HS-5 (cell line): ENCODE data around the gene KLHL29.
"Not testable (repeated sequence)": the region's sequence is repeated elsewhere in the genome, so short reads cannot be mapped to it uniquely, and the experiment has no call there.

Source experiments
- DNase-seq: peaks from one replicate; pipeline ENCODE4 v3.0.0-alpha.2; 2012; ENCODE audit warnings: low read depth

KLHL29 gene

DNA sequence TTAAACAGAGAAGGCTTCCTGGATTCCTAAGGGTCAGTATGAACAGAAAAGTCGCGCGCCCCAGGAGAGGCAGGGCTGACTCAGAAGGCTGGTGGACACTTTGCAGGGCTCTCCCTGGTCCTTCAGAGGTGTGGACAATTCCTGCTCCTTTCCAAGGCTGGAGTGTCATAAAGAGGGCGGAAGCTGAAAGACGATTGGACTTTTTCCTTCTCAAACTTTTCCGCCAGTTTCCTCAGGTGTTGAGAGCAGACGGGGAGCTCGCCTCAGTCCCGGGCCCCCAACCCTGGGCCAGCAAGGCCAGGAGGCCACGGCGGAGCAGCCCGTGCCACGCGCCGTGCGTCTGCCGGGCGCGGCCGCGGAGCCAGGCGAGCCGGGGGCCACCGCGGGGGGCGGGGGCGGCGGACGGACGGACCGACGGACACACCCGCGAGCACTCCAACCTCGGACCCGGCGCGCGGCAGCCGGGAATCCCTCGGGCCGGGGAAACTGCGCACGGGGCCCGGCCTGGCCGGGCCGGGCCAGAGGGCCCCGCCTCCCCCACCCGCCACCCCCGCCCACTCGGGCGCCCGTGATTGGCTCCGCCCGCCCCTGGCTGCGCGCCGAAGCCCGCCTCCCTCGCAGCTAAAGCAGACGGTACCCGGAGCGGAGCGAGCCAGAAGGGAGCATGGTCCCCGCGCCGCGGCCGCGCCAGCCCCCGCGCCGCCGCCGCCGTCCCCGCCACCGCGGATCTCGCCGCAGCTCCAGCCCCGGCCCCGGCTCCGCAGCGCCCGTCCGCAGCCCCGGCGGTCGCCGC is at the start of gene KLHL29:
KLHL29 (plus strand) TSS at position 629 of the 793 bp plus-strand sequence. CDS start 177,018 bp downstream, outside the sequence.
- DNase-seq: no peak

DNA sequence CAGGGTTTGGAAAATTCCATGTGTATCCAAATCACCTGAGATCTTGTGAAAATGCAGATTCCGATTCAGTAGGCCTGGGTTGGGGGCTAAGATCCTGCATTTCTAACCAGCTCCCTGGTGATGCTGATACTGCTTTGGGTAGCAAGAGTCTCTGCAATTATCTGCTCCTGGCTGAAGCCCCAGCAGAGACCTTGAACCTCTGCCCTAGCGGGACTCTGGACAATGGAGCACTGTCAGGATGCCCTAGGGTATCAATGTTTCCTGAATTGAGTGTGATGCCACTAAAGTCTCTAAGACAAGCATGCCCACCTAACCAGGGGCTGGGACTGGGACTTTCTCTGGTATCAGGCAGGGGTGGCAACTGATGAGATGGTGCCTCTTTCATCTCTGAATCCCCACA is 49.4 kb upstream of the KLHL29 start:
- DNase-seq: no peak

DNA sequence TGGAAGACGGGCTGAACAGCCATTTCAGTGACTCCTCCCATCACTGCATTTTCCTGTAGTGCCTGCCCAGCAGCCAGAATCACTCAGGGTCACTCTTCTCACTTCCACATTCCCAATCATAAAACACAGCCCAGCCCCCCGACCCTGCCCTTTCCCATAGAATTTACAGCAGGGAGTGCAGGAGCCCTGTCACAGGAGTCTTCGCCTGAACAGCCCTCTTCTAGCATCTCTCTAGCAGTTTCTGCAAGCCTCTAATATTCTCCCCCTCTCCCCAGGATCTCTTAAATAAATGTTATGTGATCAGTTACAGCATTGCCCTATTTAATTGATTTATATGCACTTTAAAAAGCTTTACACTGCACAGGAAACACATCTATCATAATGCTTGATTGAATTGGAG is 42.9 kb upstream of the KLHL29 start:
- no peak for DNase-seq

DNA sequence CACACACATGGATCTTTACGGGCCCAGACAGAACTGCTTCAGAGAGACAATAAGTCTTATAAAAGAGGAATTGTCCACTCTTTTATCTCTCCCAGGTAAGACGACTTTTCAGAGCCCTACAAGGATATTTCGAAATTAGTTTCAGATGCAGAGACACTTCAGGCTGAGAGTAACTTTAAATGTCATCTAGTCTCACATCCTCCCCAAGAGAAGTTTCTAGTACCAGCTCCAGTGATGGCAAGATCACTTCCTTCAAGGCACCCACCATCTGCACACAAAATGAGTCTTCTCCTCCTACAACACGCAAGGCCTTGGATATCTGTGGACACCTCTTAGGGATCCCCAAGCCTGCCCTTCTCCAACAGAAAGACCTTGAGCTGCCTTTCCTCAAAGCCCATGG is 39.0 kb upstream of the KLHL29 start:
- DNase-seq: no peak

DNA sequence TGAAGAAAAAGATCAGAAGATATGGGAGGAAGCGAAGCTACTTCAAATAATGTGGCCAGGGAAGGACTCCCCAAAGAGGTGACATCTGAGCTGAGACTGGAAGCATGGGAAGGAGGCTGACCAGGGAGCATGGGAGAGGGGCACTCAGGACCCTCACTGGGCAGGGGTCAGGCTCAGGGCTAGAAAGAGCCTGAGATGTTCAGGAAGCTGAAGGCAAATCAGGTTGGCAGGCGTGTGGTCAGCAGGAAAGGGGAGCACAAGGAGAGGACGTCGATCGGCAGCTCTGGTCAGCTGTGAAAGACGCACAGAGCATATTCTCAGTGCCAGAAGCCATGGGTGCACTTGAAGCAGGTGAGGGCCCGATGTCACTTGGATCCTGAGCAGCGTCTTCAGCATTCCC is 38.2 kb upstream of the KLHL29 start:
- no peak for DNase-seq

DNA sequence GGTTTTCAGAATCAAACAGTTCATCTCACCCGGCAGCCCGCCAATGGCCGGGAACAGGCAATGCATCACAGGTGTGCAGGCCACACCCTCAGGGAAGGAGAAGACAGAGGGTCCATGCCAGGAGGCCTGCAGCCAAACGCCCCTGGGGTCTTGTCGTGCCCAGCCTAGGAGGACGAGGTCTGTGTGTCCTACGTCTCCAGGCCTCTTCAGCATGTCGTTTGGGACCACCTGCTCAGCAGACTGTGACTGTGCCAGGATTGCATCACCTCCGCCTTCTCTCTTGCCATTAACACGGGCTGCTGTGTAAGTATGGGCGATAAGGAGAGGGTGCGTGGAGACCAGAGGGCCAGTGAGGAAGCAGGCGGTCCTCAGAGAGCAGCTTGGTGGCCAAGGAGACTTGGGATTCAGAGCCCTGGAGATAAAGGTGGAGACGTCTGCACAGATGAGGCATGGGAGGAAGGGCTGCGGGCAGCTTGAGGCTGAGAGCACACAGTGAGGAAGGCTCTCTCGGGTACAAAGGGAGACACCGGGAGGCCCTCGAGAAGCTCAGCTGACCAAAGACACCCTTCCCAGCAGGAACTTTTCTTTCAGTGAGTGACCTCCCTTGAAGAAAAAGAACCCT is 37.4 kb upstream of the KLHL29 start:
- no peak for DNase-seq

DNA sequence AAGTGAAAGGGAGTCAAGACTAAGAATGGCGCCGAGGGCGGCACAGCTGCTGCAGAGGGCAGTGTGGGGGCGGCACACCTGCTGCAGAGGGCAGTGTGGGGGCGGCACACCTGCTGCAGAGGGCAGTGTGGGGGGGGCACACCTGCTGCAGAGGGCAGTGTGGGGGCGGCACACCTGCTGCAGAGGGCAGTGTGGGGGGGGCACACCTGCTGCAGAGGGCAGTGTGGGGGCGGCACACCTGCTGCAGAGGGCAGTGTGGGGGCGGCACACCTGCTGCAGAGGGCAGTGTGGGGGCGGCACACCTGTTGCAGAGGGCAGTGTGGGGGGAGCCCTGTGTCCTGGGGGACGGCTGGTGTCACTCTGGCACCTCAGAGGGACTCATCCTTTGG is 36.9 kb upstream of the KLHL29 start:
- not testable (repeated sequence) for DNase-seq

DNA sequence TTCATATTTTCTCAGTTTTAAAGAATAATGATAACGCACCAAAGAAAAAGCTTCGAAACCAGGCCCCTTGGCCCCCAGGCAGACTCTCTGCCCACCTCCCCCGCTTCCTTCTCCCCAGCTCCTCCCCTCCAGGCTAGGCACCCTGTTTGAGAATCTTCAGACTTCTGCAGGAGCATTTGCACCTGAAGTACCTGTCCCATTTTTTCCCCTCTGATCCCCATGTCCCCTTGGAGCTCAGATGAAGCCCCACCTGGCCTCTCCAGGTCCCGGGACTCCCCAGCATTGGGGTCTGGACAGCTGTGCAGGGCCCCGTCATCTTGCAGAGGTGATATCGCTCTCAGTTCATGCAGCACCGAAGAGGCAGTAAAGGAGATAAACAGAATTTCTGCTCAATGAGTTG is 35.5 kb upstream of the KLHL29 start:
- DNase-seq: no peak

DNA sequence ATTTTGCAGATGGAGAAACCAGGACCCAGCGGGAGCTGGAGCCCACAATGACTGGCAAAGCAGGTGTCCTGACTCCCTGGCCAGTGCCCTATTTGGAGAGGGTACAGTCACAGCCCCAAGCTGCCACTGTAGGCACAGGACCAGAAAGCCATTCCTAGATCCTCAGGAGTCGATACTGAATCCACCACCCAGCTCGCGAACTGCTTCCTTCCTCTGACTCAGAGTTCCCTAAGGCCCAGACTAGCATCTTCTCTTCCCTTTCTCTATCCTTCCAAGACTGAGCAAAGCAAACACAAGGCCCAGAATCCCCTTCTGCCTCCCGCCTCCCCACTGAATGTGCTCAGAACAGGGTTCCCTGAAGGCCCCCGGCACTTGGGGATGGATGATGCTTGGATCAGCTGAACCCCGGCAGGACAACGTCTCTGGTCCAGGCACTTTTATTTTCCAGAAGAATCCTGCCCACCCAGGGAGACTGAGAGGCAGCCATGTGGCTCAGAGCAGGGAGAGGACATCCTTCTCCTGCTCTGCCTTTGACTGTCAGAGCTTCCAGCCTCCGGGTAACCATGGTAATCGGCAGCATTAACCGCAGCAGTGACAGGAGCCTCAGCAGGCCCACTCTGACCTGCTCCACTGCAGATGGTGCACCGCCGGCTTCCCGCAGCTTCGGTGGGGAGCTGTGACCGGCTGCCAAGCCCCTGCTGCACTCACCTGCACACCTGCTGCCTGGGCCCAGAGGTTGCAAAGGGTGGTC is 34.8 kb upstream of the KLHL29 start:
- no peak for DNase-seq

DNA sequence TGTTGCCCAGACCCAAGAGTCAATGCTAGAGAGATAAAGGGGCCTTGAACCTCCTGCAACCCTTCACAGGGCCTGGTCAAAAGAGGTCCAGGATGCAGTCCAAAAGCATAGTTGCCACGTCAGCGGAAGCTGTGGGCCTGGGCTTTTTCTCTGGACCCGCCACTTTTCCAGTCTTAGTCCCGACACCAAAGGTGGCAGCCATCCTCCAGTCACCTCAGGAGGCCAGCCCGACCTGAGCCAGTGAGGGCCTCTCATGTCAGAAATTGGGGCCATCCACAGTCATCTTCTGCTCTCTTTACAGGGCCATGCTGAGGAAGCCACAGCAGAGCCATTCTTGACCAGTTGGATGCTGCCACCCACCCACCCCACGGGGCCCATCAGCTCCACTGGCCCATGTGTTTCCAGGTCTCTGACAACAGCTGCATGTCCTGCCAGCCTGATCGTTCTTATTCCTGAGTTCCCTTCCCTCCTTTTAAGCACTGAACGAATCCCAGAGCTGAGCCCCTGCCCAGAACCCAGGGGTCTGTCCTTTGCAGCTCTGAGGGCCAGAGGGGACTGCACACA is 34.1 kb upstream of the KLHL29 start:
- no peak for DNase-seq

DNA sequence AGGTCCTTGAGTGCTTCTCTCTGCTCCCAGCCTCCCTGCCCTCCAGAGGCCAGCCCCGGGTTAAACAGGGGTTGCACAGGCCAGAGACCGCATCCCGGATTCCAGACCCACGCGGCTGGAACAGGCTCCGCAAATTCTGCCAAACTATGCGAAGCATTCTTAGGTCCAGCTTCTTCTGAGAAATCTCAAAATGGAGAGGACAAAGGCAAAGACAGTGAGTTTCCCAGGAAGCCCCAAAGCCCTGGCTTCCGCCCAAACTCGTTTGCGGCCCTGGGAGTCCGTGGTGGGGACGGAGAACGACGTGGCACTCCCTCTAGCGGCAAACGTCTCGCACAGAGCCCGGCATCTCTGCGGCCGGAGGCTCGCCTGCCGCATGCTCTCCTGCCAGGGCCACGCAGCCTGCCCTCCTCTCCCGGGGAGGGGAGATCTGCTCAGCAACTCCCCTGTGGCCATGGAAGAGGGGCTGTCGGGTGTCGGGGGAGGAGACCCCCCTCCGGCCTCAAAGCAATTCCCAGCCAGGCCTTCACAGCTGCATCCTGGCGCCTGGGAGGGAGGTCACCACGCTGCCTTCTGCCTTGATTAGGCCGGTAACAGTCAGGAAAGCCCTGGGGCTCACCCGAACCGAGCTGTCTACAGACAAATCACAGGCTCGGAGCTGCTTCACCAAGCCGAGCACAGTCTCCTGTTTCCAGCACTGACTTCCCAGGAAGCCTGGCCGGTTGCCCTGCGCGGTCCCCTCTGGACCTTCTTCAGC is 33.4 kb upstream of the KLHL29 start:
- no peak for DNase-seq

DNA sequence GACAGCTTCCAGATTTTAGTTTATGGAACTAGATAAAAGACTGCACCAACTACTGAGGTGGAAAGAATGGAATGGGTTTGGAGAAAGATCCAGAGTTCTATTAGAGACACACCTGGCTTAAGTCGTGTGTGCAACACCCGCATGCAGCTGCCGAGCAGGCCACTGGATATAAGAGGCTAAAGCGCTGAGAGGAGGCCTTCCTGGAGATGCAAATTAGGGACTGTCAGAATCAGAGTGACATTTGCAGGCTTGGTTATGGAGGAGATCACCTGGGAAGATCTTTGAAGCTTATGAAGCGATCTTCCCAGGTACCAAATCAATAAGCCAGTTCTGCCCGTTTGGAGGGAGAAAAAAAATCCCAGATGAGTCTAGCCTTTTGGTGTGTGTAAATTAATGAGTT is 30.4 kb upstream of the KLHL29 start:
- DNase-seq: no peak

DNA sequence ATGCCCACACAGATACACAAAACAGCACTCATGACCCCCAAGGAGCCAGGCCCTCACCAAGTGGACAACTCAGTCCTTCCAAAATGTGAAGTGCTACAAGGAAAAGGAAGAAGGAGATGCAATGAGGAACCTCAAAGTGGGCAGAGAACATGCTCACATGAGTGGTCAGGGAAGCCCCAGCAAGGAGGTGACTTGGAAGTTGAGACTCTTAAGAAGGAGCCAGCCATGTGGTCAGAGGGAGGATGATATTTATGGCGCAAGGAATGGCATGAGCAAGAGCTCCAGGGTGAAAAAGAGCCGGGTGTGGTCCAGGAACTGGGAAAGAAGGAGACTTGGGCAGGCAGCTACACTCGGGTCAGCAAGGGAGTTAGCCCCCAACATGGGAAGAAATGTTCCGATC is 30.0 kb upstream of the KLHL29 start:
- no peak for DNase-seq

DNA sequence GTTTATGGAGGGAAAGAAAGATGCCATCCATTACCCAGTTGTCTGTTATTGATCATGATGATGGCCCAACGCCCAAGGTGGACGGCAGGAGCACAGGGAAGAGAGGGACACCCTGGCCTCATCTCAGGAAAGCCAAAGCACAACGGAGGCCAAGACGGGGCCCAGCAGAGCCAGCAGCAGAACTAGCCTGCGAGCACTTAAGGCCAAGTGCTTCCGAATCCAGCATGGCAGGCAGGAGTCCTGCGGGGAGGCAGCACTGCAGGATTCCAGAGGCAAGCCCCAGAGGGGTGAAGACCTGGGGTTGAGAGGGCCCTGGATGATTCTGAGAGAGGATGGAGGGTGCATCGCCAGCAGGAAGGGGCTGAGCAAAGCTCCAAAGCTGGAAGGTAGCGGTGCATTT is 28.3 kb upstream of the KLHL29 start:
- no peak for DNase-seq

DNA sequence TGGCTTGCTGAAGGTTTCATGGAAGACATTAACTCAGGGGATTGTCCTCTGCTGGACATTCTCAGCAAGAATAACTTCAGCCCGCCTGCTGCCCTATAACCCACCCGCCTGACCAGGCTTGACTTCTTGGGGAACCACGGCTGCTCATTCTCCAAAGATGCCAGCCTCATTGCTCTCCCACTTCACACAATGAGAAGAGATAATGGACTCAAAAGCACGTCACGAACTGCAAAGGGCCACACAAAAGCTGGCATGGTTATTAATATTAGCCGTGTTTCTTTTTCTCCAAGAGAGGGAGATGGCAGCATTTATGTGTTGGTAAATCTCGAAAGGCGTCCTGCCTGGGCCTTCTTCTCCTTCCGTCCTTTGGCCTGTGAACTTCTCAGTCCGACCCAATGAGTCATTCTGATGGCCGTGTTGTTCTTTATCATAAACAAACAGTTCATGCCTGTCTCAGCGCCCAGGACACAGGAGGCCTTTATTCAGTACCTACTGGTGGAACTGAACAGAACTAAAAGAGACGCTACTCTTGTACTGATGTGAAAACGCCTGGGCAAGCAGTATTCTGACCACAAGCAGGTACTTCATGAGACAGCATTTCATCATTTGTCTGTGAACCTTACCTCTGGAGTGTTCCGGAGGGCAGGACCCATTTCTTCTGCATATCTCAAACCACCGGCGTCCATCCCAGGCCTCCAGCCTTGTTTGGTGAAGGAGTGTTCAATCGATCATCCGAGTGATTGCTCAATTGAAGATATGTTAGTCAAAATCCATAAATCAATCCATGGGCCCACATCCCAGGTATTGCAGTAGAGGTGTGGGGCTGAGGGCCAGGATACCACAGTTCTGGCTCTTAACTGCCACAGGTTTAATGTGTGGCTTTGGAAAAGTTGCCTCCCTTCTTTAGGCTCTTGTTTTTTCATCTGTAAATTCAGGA is 25.1 kb upstream of the KLHL29 start:
- DNase-seq: no peak

DNA sequence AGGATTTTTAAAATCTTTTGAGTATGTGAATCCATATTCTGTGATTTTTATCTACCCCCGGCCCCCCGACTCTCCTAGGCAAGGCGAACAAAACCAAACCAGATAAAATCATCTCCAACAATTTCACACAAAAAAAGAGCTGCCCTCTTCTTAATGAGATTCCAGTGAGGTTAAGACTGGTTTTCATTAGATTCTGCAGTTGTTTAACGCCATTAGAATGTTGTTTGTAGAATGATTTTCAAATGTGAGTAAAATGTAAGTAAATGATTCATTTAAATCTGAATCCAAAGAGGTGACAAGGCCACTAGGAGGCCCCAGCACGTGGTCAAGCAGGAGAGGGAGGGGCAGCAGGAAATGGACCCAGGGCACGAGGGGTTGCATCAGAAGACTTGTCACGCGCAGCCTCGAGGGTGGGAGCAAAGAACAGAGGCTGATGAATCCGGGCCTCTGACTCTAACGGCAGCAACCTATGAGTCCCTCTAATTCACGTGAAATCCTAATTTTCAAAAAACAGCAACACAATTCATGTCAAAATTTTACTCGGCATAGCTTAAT is 24.3 kb upstream of the KLHL29 start:
- no peak for DNase-seq

DNA sequence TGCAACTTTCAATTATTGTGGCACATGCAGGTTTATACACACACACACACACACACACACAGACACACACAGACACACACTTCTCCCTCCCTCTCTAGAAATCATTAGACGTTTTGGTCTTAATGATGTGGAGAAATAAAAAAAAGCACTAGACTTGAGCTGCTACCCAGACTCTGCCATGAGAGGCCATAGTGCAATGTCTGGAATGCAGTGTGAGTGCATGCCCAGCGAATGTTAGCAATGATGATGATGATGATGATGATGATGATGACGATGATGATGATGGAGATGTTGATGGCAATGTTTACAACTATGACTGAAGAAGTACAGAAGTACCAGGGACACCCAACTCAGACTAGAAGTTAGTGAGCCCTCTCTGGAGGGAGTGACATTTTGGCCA is 23.8 kb upstream of the KLHL29 start:
- no peak for DNase-seq

DNA sequence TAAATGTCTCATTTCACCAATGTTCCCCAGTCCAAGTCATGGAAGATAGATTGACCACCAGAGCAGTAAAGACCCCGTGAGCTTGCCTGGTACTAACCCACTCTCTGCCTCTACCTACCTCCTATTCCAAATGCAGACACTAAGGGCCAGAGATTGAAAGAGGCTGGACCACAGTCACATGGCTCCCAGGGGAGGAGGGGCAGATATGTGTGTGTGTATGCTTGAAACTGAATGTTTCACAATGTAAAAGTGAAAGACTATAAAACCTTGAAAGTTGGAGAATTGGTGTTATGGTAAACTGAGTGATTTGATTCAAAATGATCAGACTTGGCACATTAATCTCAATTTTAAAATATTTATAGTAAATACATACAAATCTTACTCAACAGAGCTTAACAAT is 21.7 kb upstream of the KLHL29 start:
- DNase-seq: no peak

DNA sequence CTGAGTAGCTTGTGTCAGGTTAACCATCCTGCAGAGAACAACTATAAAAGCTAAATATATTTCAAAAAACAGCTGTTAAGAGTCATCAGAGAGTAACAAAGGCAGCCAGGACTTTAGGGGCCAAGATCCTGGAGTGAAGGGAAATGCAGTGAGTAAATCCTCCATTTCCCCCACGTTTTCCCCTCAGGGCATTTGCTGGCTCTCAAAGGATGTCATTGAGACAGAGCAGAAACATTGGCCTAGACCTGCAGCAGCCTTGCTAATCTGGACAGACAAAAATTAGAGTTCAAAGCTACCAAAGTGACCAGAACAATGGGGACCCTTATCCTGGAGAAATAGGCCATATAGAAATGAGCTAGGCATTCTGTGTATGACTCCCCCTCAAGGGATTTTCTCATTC is 21.1 kb upstream of the KLHL29 start:
- DNase-seq: no peak

DNA sequence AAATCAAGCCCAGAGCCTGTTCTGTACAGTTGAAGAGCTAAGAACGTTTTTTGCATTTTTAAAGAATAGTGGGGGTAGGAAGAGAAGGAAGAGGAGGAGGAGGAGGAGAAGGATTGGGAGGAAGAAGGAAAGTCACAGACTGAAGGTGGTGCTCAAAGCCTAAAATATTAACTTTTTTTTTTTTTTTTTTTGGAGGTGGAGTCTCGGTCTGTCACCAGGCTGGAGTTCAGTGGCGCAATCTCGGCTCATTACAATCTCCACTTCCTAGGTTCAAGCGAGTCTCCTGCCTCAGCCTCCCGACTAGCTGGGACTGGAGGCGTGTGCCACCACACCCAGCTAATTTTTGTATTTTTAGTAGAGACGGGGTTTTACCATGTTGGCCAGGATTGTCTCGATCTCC is 18.3 kb upstream of the KLHL29 start:
- no peak for DNase-seq

DNA sequence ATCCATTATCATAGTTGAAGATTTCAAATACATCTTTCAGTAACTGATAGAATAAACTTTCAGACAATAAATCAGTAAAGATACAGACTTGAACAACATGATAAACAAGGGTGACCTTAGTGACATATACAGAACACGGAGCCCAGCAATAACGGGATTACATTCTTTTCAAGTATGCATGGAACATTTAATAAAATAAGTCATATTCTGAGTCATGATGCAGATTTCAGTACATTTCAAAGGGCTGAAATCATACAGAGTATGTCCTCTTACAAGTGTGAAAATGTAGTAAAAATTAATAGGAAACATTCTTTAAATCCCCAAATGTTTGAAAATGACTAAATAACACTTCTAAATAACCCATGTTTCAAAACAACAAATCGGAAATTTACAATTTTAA is 17.2 kb upstream of the KLHL29 start:
- DNase-seq: peak; percentile 54
